ENCODE measurements around the gene CTBP2. TPM values are rescaled to one million over a fixed set of nuclear protein-coding genes. Genes with fewer than 3 reads are reported as not detected.
A peak's percentile ranks its signal among the peaks of the same experiment; 100 is the strongest.

CTBP2 gene
- total RNA-seq, 1 donor, result 74.3 TPM

DNA sequence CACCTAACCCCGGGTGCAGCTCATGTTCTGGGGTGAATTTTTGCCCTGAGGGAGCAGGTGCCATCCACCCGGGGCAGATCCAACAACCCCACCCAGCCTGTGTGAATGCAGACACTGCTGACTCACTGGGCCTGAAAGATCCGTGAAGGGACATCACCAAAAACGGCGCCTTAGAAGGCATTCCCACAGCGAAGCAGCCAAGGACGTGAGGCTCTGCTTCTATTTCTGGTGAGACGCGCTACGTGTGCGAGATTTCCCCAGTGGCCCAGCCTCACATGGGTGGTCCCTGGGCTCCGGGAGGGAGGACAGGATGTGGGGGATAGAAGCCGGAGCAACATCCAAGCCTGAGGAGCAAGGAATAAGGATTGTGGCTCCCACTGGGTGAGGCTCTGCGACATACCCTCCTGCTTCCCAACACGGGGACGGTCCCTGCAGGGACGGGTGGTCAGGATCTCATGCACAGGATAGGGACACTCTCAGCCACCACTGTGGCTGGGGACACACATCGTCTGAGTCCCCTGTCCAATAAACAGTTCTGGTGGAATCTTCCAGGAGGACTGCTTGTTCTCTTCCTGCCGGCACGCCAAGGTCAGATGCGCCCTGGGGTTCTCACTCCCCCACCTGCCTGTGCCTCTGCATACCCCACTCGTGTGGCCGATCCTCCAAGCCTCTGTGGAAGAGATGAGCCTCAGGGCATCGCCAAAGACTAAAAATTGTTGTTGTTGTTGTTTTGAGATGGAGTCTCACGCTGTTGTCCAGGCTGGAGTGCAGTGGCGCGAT, 148.2 kb downstream of the CTBP2 start:
- no peak overlapping the region for H3K4me3 ChIP-seq (ENCODE audit: low read depth, low read length)
- no peak for TF ChIP-seq CTCF (IDR thresholded peaks at IDR 0.05; ENCODE audit: insufficient read depth, low read depth, low read length)
- DNase-seq (ENCODE audit: low read depth), result no peak

DNA sequence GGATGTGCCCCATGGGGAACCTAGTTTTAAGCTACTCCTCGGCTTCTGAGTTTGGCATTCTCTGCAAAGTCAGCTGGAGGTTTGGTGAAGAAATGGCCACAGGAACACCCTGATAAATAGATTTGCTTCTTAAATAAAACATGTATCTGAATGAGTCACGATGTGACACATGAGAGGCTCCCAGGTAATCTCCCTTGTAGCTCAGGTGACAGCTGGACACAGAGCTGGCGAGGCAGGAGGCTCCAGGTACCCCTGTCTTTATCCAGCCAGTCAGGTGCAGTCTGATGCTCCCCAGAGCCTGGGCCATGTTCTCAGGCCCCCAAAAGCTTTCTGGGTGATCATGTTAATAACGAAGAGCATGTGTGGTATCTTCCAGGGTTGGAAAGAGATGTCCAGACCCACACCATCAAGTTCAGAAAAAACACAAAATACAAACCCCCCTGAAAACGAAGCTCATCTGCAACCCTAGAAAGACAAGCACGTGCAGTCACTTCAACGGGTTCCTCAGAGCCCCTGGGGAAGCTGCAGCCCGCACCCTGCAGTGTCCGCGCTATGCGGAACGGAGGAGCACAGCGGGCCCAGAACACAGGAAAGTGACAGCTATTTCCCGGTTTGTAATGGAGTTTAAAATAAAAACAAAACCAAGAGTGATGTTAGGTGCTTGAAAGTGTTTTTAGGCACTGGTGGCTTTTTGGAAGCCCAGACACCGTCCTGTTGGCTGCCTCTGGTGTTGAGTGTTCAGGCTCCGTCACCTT, 149.0 kb downstream of the CTBP2 start:
- no peak for TF ChIP-seq CTCF (IDR thresholded peaks at IDR 0.05; ENCODE audit: insufficient read depth, low read depth, low read length)

GRCh38 chr10:125010362-125010761, 150.0 kb downstream of the CTBP2 start:
- H3K4me3 ChIP-seq (ENCODE audit: low read depth, low read length), result no peak overlapping the region
- DNase-seq (ENCODE audit: low read depth), result no peak
- no peak for TF ChIP-seq CTCF (IDR thresholded peaks at IDR 0.05; ENCODE audit: insufficient read depth, low read depth, low read length)

More for the DNA sequence above, 149.0 kb downstream of the CTBP2 start:
- no peak for DNase-seq (ENCODE audit: low read depth)
- H3K4me3 ChIP-seq (ENCODE audit: low read depth, low read length), result no peak overlapping the region

DNA sequence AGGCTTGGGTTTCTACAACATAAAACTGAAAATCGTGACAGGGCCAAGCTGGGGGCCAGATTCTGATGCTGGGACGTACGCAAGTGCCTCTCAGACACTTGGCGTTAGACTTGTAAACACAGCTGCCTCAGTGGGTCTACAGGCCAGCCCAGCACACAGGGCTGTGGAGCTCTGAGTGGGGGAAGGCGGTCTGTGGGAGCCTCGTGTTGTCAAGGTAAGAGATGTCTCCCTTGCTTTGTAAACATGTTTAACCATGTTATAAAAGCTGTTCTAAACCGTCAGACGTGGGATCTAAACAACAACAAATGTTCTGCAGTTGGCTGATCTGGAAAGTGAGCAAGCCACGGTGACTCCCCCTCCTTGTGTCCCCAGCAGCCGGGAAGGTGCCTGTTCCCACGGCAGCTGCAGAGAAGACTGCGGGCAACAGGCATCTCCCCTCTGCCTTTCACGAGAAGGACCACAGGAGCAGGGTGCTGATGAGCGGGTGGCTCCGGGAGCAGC, 150.7 kb downstream of the CTBP2 start:
- peak; percentile 65 for DNase-seq (ENCODE audit: low read depth)
- H3K4me3 ChIP-seq (ENCODE audit: low read depth, low read length), result no peak overlapping the region
- TF ChIP-seq CTCF (IDR thresholded peaks at IDR 0.05; ENCODE audit: insufficient read depth, low read depth, low read length), result no peak

- H3K4me3 ChIP-seq (ENCODE audit: low read depth, low read length), result no peak overlapping the region
- TF ChIP-seq CTCF (IDR thresholded peaks at IDR 0.05; ENCODE audit: insufficient read depth, low read depth, low read length), result no peak
- DNase-seq (ENCODE audit: low read depth), result no peak
Observed at GRCh38 chr10:125008689-125009638, 151.4 kb downstream of the CTBP2 start.

DNA sequence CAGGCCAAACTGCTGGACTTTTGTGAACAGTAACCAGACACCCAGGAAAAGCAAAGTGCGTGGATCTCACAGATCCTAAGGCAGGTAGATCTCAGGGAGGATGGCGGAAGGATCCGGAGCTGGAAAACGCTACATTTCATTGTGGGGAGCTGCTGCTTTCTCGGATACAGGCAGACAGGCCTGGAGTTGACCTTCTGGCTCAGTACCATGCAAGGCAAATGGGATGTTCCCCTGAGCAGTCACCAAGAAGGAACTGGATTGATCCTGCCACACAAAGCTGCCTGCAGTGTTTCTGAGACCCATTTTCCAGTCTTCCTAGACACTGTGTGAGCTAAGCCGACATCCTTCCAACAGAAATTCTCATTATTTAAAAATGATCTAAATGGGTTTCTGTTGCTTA, 152.9 kb downstream of the CTBP2 start:
- no peak for DNase-seq (ENCODE audit: low read depth)
- TF ChIP-seq CTCF (IDR thresholded peaks at IDR 0.05; ENCODE audit: insufficient read depth, low read depth, low read length), result no peak
- H3K4me3 ChIP-seq (ENCODE audit: low read depth, low read length), result no peak overlapping the region
